Fibroblast of villous mesenchyme (primary cell): Measurements from ENCODE around the gene GHSR. TPM values are rescaled to one million over a fixed set of nuclear protein-coding genes. Genes with fewer than 3 reads are reported as not detected.

ENCODE experiments used
- DNase-seq: peaks from one replicate; pipeline ENCODE4 v3.0.0-alpha.2; 2010; ENCODE audit warnings: low read depth
- H3K4me3 ChIP-seq: 2 replicates; pipeline ENCODE4 v1.5.1; 2011; ENCODE audit warnings: low read depth, mild to moderate bottlenecking, low read length
- total RNA-seq: library from RNA; depleted of rRNA; stranded (reverse); fragments of >200 nt; gene quantifications from 2 replicates; pipeline ENCODE4 v1.2.3, GENCODE V29; 2012
- TF ChIP-seq, protein P1 (sequence below): IDR thresholded peaks from 2 replicates; pipeline ENCODE4 v1.5.1; 2012; ENCODE audit warnings: low read depth, mild to moderate bottlenecking, low read length; ENCODE audit not compliant: insufficient read depth

Gene GHSR
- total RNA-seq, 1 donor = not detected

- no peak for DNase-seq
- TF ChIP-seq, protein P1, sequence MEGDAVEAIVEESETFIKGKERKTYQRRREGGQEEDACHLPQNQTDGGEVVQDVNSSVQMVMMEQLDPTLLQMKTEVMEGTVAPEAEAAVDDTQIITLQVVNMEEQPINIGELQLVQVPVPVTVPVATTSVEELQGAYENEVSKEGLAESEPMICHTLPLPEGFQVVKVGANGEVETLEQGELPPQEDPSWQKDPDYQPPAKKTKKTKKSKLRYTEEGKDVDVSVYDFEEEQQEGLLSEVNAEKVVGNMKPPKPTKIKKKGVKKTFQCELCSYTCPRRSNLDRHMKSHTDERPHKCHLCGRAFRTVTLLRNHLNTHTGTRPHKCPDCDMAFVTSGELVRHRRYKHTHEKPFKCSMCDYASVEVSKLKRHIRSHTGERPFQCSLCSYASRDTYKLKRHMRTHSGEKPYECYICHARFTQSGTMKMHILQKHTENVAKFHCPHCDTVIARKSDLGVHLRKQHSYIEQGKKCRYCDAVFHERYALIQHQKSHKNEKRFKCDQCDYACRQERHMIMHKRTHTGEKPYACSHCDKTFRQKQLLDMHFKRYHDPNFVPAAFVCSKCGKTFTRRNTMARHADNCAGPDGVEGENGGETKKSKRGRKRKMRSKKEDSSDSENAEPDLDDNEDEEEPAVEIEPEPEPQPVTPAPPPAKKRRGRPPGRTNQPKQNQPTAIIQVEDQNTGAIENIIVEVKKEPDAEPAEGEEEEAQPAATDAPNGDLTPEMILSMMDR = no peak
Observed at GRCh38 chr3:172470588-172470987, 22.3 kb upstream of the GHSR start.

GRCh38 chr3:172467170-172467824 is 19.0 kb upstream of the GHSR start:
- H3K4me3 ChIP-seq = no peak overlapping the region
- DNase-seq = peak; percentile 48
- TF ChIP-seq, protein P1 = no peak

More at GRCh38 chr3:172470588-172470987, 22.3 kb upstream of the GHSR start:
- no peak overlapping the region for H3K4me3 ChIP-seq

DNA sequence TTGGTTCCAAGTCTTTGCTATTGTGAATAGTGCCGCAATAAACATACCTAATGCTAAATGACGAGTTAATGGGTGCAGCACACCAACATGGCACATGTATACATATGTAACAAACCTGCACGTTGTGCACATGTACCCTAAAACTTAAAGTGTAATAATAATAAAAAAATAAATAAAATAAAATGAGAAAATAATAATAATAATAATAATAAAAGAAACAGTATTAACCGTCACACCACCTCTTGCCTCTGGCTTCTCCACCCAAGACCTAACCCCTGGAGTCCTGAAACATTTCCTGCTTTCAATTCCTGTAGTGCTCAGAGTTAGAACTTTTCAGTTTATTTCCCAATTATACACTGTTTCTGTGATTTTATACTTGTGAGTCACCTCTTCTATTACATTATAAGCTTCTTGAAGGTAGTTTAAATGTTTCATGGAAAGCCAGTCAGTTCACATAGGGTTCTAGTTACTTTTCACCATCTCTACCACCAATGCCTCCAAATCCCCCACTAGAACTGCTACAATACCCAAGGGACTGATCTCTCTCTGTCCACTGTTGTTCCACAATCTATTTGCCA is 18.4 kb upstream of the GHSR start:
- peak; percentile 10 for DNase-seq
- no peak overlapping the region for H3K4me3 ChIP-seq
- TF ChIP-seq, protein P1 = no peak

DNA sequence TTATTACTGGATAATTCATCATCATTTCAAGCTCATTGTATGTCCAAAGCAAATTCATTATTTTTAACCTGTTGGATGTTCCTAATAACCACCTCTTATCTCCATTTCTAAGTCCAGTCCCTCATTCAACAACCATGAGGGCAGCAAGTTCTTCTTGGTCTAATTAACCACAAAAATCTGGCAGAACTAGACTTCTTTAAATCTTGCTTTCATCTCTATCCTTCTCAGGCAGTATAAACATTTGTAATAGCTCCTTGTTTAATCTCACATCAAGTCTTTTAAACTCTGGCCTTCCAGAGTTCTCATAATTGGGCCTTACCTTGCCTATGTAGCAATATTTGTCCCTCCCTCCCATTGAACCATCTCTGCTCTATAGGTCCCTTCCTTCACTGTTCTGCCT is 17.0 kb upstream of the GHSR start:
- no peak overlapping the region for H3K4me3 ChIP-seq
- DNase-seq = no peak
- TF ChIP-seq, protein P1 = no peak

DNA sequence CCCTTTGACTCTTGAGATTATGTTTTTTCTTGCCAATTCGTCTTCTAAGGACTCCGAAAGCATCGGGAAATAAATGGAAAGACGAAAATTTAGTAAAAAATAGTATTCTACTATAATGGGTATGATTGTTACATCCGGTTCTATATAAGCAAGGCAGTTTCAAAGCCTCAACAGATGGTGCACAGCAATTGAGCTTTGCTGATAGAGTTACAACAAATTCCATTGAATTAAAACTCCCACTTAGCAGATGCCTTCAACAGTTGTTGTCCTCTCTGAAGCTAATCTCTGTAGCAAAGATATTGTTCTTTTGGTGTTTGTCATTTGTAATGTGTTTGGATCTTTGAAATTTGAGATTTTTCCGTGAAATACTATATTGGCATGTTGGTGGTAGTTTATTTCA is 16.1 kb upstream of the GHSR start:
- DNase-seq = no peak
- no peak overlapping the region for H3K4me3 ChIP-seq
- TF ChIP-seq, protein P1 = no peak

DNA sequence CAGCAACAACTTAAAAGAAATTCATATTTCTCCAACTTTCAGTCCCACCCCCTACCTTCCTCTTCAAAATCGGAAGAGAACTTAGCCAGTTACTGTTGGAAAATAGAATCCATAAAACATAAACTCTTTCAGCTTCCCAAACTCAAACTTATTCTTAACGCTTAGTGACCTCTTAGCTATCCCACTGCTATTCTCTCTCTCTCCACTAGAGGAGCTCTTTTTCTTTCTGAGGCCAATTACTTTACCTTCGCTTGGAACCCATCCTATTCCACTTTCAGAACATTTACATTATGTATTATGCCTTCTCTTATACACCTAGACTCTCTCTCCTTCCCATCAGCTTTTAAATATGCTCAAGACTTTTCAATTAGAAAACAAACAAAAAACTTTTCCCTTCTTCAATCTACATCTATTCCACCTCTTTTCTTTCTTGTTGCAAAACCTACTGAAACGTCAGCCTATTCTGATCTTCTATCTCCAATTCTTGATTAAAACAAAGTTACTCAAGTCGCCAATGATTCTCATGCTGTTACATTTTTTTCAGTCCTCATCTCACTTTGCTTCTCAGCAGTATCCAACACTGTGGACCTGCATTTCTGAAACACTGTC is 13.4 kb upstream of the GHSR start:
- TF ChIP-seq, protein P1 = peak; percentile 96
- peak; percentile 35 for DNase-seq
- H3K4me3 ChIP-seq = no peak overlapping the region
